Measurements from ENCODE around the gene POMC.
"Not testable (repeated sequence)": the region's sequence is repeated elsewhere in the genome, so short reads cannot be mapped to it uniquely, and the experiment has no call there.

POMC gene

GRCh38 chr2:25127646-25128045 lies 40.7 kb downstream of the POMC start:
- no peak overlapping the region for H3K4me3 ChIP-seq (ENCODE audit: low read depth, low read length)
- TF ChIP-seq CTCF (IDR thresholded peaks at IDR 0.05; ENCODE audit: insufficient read depth, low read depth, low read length, missing control alignments) = no peak
- DNase-seq (ENCODE audit: low read depth) = no peak

DNA sequence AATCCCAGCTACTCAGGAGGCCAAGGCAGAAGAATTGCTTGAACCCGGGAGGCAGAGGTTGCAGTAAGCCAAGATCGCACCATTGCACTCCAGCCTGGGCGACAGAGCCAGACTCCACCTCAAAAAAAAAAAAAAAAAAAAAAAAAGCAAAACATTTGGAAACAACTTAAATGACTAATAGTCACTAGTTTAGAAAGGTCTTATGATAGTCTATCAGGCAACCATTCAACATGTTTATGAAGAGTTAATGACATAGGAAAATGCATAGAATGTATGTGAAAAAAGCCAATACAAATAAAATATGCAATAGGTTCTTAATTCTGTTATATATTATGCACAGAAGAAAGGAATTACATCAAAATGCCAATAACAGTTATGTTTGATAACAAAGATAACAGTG lies 41.3 kb downstream of the POMC start:
- H3K4me3 ChIP-seq (ENCODE audit: low read depth, low read length) = not testable (repeated sequence)

GRCh38 chr2:25125976-25126375 lies 42.4 kb downstream of the POMC start:
- DNase-seq (ENCODE audit: low read depth) = no peak
- no peak for TF ChIP-seq CTCF (IDR thresholded peaks at IDR 0.05; ENCODE audit: insufficient read depth, low read depth, low read length, missing control alignments)
- H3K4me3 ChIP-seq (ENCODE audit: low read depth, low read length) = no peak overlapping the region

More for the DNA sequence above, 41.3 kb downstream of the POMC start:
- not testable (repeated sequence) for DNase-seq (ENCODE audit: low read depth)

GRCh38 chr2:25125189-25125588 lies 43.2 kb downstream of the POMC start:
- no peak for TF ChIP-seq CTCF (IDR thresholded peaks at IDR 0.05; ENCODE audit: insufficient read depth, low read depth, low read length, missing control alignments)
- H3K4me3 ChIP-seq (ENCODE audit: low read depth, low read length) = no peak overlapping the region
- no peak for DNase-seq (ENCODE audit: low read depth)

GRCh38 chr2:25123682-25124081 lies 44.7 kb downstream of the POMC start:
- no peak for DNase-seq (ENCODE audit: low read depth)
- H3K4me3 ChIP-seq (ENCODE audit: low read depth, low read length) = no peak overlapping the region
- no peak for TF ChIP-seq CTCF (IDR thresholded peaks at IDR 0.05; ENCODE audit: insufficient read depth, low read depth, low read length, missing control alignments)

DNA sequence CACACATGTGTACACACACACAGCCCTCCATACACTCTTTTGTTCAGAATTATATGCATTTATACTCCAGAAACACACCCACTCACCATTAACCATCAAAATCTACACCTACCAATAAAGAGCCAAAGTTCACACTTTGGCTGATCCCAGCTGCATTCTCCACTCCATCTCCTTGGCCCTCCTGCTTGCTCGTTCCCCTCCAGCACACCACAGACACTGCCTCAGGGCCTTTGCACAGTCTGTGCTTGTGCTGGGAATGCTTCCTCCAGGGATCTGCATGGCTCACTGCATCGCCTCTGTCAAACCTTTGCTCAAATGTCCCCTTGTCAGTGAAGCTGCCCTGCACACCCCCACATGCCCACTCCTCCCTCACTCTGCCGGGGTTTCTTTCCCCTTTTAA lies 46.0 kb downstream of the POMC start:
- H3K4me3 ChIP-seq (ENCODE audit: low read depth, low read length) = no peak overlapping the region
- no peak for TF ChIP-seq CTCF (IDR thresholded peaks at IDR 0.05; ENCODE audit: insufficient read depth, low read depth, low read length, missing control alignments)
- DNase-seq (ENCODE audit: low read depth) = no peak

DNA sequence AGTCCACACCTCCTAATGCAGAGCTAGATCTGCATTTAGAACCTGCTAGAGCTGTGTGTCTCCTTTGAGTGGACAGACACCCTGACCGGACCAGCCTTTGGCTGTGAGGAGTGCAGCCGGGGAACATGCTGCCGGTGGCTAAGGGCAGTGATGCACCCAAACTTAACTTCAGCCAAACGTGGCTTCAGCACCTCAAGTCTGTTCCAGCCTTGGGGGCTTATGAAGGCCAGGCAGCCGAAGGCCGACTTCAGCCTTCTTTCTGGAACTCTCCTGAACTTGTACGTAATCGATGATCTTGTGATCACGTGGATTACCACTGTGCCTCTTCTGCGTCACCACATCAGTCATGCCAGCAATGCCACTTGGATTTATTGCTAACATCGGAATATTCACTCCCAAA lies 49.1 kb downstream of the POMC start:
- DNase-seq (ENCODE audit: low read depth) = no peak
- no peak for TF ChIP-seq CTCF (IDR thresholded peaks at IDR 0.05; ENCODE audit: insufficient read depth, low read depth, low read length, missing control alignments)
- H3K4me3 ChIP-seq (ENCODE audit: low read depth, low read length) = no peak overlapping the region

- no peak overlapping the region for H3K4me3 ChIP-seq (ENCODE audit: low read depth, low read length)
- no peak for TF ChIP-seq CTCF (IDR thresholded peaks at IDR 0.05; ENCODE audit: insufficient read depth, low read depth, low read length, missing control alignments)
- DNase-seq (ENCODE audit: low read depth) = no peak
These were observed 51.4 kb downstream of the POMC start for GRCh38 chr2:25116956-25117355.
